B cell (primary cell): ENCODE data around the gene CHD9.

Source experiments
- EZH2 ChIP-seq: IDR thresholded peaks from 2 replicates; pipeline ENCODE4 v1.6.1; 2012; ENCODE audit warnings: borderline replicate concordance, low read depth, mild to moderate bottlenecking, moderate library complexity, low read length; ENCODE audit not compliant: insufficient read depth, poor library complexity, severe bottlenecking
- TF ChIP-seq, protein P1 (sequence below): fragments of 200-600 bp; IDR thresholded peaks from one replicate; pipeline ENCODE4 v1.8.0; 2022; ENCODE audit warnings: antibody characterized with exemption, mild to moderate bottlenecking

DNA sequence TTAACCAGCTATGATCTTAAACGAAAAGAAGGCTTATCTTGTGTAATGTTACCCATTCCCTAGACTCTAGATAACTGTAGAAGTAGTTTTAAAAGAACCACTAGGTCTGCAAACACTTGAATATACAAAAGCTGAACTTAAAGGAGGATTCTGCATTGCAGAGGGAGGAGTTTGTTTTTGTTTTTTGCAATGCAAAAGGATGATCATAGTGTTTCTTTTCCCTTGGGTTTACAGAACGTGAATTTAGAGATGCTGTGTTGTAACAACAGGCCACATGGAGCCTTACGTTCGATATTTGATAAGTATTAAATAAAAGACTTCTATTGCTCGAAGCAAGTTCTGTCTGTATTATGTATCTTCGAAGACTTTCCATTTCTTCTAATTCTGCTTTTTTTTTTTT, 77.6 kb downstream of the CHD9 start:
- TF ChIP-seq, protein P1, sequence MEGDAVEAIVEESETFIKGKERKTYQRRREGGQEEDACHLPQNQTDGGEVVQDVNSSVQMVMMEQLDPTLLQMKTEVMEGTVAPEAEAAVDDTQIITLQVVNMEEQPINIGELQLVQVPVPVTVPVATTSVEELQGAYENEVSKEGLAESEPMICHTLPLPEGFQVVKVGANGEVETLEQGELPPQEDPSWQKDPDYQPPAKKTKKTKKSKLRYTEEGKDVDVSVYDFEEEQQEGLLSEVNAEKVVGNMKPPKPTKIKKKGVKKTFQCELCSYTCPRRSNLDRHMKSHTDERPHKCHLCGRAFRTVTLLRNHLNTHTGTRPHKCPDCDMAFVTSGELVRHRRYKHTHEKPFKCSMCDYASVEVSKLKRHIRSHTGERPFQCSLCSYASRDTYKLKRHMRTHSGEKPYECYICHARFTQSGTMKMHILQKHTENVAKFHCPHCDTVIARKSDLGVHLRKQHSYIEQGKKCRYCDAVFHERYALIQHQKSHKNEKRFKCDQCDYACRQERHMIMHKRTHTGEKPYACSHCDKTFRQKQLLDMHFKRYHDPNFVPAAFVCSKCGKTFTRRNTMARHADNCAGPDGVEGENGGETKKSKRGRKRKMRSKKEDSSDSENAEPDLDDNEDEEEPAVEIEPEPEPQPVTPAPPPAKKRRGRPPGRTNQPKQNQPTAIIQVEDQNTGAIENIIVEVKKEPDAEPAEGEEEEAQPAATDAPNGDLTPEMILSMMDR: no peak
- TF ChIP-seq EZH2: no peak
